Right renal pelvis (tissue), 4 donors: ENCODE measurements around the gene UVRAG. TPM values are rescaled to one million over a fixed set of nuclear protein-coding genes. Genes with fewer than 3 reads are reported as not detected.

ENCODE experiments used
- DNase-seq, 4 donors: peaks; one replicate each; pipeline ENCODE4 v3.0.0-alpha.2; 2013; ENCODE audit warnings: low read depth in 4 of 4, low spot score in 3 of 4, missing footprints in 1 of 4
- polyA plus RNA-seq, 4 donors: library from polyadenylated mRNA; unstranded; fragments of 120-200 nt; gene quantifications; one replicate each; pipeline ENCODE4 v1.2.1, GENCODE V29; 2013; ENCODE audit not compliant: insufficient read length in 4 of 4

UVRAG gene
- polyA plus RNA-seq, 4 donors, result 17.3 to 20.2 (median 18.0) TPM

DNA sequence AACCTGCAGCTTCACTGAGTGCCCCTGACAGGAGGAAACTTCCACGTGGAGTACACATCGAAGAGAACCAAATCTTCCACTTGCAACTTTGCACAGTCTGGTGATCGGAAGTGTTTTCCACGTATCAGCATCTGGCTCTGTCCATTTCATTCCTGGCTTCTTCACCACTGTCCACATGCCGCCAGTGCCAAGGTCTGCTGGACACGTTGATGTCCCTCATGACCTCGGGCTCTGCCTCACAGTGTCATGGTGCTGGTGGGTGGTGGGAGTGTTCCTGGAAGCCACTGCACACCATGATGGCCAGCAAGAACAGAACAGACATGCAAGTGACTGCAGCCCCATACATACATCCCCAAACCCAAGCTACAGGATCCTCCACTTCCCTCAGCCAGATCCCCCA lies 342.9 kb downstream of the UVRAG start:
- DNase-seq, result no peak

DNA sequence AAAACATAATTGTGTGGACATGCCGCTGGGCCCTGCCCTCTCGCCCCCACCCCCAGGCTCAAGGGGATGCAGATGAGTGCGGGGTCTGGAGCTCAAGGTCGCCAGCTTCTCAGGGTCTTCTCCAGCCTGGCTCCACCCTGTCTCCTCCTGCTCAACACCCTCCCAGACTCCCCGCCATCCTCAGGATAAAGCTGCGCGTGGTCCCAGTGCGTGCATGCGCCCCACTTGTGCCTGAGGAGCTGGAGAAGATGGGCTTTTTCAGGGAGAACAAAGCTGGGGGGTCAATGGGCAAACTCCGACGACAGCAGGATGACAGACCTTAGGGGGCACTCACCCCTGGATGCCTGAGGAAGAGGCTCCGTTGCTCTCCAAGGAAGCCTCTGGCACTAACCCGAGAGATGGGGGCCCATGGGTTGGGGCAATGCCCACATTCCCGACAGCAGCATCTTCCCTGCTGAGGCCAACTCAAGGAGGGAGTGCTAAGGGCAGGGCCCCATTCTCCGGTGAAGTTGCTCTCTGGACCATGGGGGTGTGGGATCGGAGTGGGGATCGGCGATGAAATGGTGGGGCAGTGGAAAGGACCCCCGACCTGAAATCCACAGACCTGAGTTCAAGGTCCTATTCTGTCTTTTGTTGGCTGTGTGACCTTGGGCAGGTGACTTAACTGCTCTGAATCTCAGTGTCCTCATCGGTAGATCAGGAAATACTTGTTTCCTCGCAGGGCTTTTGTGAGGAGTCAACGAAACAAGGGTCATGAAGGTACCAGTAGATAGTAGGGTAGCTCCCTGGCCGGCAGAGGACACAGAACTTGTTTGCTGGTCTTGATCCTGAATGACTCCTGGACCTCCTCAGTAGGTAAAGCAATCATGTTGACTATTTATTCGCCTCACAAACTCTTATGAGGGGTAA lies 343.6 kb downstream of the UVRAG start:
- DNase-seq, result no peak

DNA sequence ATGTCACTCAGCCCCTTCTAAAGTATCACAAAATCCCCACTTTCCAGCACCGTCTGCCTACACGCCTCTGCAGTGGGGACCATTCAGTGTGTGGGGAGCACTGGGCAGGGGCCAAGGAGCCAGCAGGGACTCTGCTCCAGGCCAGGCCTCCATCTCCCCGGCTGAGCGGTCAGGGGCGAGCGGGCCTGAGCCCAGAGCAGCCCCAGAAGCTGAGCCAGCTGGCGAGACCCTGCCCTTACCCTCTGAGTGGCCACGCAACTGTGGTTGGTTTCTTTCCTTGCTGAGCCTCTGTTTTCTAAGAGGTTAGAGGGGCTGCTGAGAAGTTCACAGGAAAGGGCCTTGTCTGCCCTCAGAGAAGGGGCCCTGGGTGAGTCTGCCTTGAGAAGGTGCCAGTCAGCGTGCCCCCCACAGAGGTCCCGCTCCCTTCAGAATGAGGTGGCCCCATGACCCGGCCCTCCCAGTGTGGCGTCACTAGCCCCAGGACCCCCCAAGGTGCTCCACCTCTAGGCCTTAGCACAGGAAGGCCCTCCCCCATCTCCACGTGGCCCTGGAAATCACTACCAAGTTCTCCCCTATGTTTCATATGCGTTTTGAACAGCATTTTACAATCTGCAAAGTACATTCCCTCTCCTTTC lies 344.4 kb downstream of the UVRAG start:
- DNase-seq, result no peak

DNA sequence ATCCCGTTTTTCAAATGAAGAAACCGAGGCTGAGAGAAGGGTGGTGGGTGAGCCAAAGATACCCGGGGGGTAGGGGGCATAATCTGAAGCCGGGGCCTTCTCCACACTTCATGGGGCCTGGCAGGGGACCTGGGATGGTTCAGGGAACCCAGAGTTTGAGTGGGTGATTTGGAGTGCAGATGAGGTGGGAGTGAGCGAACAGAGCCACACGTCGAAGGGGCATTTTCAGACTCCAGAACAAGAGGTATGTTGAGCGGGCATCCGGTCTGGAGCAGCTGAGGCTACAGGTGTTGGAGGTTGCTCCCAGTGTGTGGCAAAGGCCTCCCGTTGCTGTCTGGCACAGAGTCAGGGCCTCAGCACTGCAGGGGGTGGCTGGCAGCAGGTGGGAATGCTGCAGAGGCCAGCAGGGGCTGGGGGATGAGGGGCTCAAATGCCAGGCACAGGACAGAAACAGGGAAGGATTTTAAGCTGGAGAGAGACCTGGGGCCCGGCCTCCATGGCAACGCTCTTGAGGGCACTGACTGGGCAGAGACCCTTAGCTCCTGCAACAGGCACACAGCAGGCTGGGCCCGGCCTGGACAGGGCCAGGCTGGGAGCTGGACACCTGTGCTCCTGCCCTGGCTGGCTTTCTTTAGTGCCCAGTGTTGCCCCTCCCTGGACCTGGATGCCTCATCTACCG lies 345.1 kb downstream of the UVRAG start:
- DNase-seq, result no peak

DNA sequence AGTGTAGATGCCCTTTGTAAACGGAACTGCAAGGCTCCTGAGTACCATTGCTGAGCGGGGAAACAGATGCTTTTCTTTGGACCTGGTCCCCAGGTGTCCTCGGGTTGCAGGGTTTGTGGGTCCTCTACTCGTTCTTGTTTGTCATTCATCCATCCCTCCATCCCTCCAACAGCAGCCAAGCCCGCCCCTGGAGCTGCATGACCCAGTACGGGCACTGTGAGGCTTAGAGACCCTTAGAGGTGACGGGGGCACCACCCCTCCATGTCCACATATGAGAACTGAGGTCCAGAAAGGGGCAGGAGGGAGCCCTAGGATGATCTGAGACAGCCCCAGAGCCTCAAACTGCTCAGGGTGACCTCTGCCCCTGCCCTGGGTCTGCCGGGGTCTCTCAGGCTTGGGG lies 345.8 kb downstream of the UVRAG start:
- no peak for DNase-seq

DNA sequence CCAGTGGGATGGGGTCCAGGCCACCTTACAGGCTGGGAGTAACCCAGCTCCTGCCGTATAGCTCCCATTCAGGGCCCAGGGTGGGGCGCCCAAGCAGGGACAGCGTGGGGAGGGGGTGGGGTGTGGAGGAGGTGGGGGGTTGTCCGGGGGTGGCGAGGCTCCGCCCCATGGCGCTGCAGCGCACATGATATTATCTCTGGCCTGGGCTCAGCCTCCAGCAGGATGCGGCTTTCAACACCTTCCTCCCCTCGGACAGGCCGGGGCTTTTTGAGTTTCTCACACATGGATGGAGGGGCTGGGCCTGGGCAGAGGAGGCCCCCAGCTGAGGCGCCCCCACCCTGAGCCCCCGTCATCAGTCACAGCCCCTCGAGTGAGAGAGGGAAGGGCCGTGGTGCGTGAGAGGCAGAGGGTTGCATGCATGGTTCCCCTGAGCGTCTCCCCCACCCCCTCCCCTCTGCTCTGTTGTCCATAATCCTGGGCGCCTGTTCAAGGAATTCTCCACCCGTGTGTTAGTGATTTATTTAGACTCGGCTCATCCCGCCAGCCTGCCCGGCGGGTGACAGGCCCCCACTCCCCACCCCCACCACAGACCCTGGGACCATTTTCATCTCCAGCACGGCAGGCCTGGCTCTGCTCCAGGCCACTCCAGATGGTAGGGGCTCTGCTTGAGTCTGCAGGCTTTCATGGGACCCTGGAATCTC lies 346.4 kb downstream of the UVRAG start:
- no peak for DNase-seq

DNA sequence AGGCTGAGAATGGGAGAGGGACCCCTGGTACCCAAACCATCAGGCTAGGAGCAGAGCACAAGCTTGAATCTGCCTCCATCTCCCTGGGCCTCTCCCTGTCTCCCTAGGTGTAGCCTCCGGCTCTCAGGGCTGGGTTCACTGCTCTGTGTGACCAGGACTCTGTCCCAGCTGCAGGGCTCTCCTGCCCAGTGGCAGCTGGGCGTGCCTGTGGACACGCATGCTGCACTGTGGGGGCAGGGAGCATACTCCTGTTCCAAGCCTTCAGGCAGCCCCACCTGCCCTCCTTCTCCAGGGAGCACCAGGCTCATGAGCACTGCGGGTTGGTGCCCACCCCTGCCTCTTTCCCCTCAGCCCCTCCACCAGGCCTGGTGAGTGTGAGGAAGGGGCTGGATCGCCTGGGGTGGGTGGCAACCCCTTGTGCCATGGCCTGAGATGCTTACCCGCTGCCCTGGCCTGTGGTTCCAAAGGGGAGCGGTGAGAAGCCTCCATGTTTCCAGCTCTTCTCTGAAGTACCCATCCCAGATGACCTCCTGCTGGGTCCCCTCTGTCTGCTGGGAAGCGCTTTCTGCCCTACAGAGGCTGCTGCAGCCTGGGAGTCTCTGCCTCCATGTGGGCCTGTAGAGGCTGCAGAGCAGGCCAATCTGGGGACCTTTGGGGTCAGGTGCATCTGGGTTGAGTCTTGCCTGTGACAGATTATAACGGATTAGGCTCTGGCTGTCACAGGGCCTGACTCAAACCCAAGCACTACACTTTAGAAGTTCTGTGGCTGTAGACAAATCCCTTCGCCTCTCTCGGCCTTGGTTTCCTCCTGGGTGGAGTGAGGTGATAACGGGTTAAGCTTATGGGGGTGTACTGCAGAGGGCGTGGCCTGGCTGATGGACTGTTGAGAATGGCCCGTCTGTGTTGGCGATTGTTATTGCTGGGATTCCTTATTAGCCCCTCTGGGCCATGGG lies 347.6 kb downstream of the UVRAG start:
- no peak for DNase-seq

DNA sequence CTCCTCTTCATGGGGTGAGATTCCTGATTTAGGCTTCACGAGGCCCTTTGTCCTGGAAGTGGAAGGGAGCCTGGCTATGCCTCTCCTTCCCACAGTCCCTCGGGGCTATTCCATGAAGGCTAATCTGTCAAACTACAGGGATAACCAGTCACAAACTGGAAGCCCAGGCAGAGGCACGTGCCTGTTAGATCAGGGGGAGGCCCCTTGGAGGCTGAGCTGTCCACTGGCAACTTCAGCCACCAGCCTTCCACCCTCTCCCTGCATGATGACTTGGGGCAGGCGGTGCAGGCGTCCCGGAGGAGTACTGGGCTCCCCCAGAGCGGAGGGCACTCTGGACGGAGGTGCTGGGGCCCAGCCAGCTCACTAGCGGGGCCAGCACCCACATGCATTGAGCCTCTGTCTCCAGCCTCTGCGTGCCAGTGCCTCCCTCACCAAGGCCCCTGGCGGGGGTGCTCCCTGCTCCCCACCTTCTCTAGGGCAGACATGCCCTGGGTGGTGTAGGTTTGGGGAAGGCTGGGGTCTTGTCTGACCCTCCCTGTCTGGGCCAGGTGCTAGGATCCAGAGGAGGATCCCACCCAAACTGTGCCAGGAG lies 348.4 kb downstream of the UVRAG start:
- DNase-seq, result no peak

DNA sequence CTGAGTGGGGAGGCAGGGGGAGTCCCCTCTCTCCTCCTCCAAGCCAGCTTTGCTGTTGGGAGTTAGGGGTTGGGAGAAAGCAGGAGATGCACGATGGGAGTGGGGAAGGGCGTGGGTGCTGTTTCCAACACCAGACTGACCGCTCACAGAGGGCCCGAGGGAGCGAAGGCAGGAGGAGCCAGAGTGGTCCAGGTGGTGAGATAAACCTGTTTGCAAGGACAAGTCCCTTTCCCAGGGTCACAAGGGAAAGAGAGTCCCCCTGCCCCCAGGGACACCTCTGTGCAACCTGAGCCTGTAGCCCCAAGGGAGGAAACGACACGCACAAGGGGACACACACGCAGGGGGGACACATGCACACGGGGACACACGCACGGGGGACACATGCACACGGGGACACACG lies 349.1 kb downstream of the UVRAG start:
- DNase-seq, result no peak

DNA sequence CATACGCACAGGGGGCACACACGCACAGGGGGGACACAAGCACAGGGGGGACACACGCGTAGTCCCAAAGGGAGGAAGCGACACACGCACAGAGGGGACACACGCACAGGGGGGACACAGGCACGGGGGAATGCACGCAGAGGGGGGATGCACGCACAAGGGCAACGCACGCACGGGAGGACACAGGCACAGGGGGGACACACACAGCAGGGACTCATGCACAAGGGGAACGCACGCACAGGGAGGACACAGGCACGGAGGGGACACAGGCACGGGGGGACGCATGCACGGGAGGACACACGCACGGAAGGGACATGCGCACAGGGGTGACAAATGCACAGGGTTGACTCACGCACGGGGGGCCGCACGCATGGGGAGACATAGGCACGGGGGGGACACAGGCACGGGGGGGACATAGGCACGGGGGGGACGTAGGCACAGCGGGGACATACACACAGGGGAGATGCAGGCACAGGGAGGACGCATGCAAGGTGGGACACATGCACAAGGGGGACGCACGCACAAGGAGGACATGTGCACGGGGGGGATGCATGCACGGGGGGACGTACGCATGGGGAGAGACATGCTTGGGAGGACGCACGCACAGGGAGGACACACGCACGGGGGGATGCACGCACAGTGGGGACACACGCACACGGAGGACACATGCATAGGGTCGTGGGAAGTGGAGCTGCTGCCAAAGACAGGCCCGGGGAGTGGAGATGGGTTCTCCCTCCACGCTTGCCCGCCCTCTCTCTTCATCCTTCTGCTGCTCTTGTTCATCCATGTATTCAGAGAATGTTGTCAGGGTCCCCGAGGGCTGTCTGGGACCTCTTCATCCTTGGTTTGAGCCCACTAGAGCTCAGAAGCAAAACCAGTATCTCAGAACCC lies 350.1 kb downstream of the UVRAG start:
- no peak for DNase-seq

DNA sequence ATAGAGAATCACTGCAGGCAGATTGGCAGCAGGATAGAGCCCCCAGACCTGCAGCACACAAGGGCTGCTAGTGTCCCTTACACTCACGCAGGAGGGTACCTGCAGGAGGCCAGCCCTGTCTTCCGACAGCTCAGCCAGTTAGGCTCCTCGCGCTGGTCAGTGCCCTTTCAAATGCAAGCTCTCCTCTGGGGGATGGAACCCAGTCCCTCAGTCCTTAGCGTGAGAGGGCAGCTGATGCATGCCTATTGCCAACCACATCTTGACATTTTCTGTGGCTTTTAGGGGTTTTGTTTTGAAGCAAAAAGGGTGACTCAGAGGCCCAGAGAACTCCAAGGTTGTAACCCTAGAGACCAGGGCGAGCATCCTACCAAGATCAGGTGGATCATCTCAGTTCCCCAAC lies 351.3 kb downstream of the UVRAG start:
- no peak for DNase-seq

DNA sequence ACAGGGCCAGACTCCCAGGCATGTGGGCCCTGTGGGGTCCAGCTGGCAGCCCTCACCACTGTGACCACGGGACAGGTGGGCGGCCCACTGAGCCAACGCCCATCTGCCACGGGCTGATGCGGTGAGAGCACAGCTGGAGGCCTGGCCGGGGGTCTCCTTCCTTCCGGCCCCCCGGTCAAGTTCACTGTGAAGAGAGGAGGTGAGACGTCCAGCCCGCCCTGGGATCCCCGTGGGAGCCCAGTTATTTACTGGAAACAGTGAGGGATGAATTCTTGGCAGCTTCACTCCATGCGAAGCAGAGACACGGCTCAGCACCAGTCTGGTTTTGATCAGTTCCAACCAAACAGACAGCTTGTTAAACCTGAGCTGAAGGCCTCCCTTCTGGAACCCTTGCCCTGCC lies 352.6 kb downstream of the UVRAG start:
- no peak for DNase-seq

DNA sequence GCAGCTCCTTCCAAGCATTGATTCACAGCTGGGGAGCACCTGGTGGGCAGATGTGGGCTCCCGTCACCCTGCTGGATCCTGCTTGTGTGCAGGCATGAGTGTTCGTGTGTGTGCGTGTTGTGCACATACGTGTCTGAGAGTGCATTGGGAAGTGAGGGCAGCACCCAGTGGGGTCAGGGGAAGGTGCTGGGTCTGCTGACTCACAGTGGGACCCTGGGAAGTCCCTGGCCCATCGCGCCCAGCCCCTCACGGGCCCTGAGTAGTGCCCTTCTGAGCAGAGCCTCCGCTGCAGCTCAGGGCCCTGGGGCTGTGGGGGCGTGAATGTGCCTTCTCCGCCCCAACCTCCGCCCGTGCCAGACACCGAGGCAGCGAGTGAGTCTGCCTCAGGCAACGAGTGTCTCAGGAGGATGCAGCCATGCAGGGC lies 354.5 kb downstream of the UVRAG start:
- DNase-seq, result no peak

DNA sequence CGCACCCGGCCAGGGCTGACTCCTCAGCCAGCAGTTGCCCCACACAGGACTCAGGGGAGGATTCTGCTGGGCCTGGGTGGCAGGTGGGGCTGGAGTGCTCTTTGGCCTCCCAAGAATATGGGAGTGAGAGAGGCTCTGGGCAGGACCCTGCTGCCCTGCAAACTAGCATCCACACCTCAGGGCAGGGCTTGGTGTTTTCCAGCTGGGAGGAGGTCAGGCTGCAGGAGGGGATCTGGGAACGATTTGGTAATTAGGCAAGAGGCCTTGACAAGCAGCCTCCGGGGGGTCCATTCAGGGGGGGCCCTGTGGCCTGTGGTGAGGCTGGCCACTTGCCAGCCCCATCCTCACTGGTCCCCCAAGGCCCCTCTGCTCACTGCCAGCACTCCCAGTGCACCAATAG lies 355.5 kb downstream of the UVRAG start:
- DNase-seq, result no peak

DNA sequence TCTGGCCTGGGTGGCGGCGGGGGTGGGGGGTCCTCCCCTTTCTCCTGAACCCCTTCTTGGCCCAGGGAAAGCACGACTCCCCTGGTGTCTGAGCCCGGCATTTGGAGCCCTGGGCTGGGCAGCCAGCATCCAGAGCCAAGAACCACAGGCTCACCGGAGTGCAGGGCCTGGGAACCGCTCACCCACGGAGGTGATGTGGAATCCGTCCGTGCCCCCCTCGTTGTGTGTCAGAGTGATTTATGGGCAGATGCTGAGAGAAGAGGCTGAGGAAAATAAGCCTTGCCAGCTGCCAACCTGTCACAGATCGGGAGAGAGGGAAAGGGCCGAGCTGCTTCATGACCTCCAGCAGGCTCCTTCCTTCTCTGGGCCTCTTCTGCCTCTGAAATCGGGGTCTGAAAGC lies 357.6 kb downstream of the UVRAG start:
- no peak for DNase-seq

DNA sequence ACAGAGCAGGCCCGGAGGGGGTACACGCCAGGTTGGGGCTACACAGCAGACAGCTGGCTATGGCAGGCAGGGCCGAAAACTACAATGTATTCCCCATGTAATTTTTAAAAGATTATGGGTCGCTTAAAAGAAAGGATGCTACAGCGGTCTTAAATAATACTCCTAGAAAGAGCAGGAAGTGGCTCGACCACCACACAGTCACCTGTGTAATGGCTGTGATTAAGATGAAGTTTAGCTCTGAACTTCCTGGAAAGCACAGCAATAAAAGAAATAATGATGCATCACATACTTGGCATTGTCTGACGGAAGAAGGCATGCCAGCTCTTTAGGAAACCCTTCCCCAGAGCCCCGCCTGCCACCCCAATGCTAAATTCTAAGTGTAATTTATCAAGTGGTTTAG lies 358.7 kb downstream of the UVRAG start:
- no peak for DNase-seq

DNA sequence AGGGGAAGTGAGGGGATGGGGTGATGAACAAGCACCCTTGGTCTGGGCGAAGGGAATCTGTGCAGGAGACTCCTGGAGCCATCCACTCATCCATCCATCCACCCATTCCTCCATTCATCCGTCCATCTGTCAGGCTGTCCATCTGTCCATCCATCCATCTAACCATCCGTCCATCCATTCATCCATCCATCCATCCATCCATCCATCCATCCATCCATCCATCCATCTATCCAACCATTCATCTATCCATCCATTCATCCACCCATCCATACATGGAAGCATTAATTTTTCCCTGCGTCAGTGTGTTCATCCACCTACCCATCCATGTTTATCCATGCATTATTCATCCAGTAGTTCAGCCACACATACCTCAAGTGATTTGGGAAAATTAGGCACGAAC lies 359.3 kb downstream of the UVRAG start:
- no peak for DNase-seq

DNA sequence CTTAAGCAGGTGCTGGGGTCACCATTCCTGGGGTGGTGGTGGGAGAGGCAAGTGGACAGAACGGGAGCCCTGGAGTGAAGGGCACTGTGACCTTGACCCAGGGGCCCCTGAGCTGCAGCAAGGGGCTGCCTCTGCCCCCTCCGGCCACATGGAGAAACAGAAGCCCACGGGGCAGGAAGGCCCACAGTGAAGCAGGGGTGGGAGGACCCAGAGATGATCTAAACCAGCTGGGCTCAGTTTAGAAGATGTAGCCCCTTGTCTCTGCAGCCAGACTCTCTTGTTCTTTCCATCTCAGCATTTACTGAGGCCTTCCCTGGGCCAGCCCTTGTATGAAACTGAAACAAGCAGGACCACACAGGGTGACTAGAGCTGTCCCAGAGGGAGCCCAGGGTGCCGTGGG lies 360.8 kb downstream of the UVRAG start:
- DNase-seq, result no peak

DNA sequence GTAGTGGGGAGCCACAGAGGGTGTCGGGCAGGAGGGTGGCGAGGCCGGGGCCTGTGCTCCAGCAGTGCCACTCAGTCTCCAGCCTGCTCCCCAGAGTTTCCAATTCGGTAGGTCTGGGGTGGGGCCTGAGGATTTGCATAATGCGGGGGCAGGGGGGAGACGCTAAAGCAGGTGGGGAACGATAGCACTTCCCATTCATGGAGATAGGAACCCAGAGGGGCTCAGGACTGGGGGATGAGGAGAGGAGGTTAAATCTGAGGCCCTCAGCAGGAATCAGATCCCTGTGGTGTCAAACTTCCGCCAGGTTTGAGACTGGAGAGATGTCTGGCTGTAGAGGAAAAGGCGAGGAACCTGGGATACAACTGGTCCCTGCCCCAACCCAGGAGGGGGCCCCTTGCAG lies 361.5 kb downstream of the UVRAG start:
- no peak for DNase-seq
